PC-3 (cell line): Measurements from ENCODE around the gene LRRTM1. TPM values are rescaled to one million over a fixed set of nuclear protein-coding genes. Genes with fewer than 3 reads are reported as not detected.

Experiments used
- ATAC-seq: fragments of 200-7000 bp; cut with Tn5 transposase; 2 replicates; pipeline ENCODE4 v1.9.1; 2020; ENCODE audit warnings: mild to moderate bottlenecking, moderate library complexity
- BruUV-seq: library from RNA; stranded (reverse); fragments of 400-500 nt; replicated peaks from 2 replicates; lab custom pipeline; 2021; lab: Mats Ljungman, UMichigan
- CTCF ChIA-PET: fragments of 300-600 bp; sonication (Branson Sonifier 250); formaldehyde crosslinking; loops from one replicate; lab custom pipeline; 2022; ENCODE audit warnings: antibody characterized with exemption; lab: Charles Lee
- POLR2A ChIA-PET: fragments of 300-600 bp; sonication (Branson Sonifier 250); formaldehyde crosslinking; loops from one replicate; lab custom pipeline; 2022; ENCODE audit warnings: antibody characterized with exemption; ENCODE audit not compliant: unreplicated experiment; lab: Charles Lee
- DNase-seq: peaks from one replicate; pipeline ENCODE4 v3.0.0-alpha.2; 2015
- H2AFZ ChIP-seq: fragments of 300-600 bp; sonication (generic); 2 replicates; pipeline ENCODE4 v1.6.0; 2016; ENCODE audit warnings: antibody characterized with exemption, low read length
- H3F3A ChIP-seq: fragments of 300-600 bp; sonication (generic); one replicate; pipeline ENCODE4 v1.6.0; 2017; ENCODE audit warnings: antibody characterized with exemption, low read length, control low read depth, mild to moderate bottlenecking; ENCODE audit not compliant: unreplicated experiment
- H3K27ac ChIP-seq: fragments of 300-600 bp; sonication (generic); 2 replicates; pipeline ENCODE4 v1.5.1; 2016; ENCODE audit warnings: mild to moderate bottlenecking, low read length
- H3K27me3 ChIP-seq: fragments of 300-600 bp; sonication (generic); 2 replicates; pipeline ENCODE4 v1.6.1; 2016; ENCODE audit warnings: low read length, mixed read lengths
- H3K36me3 ChIP-seq: fragments of 300-600 bp; sonication (generic); 2 replicates; pipeline ENCODE4 v1.6.1; 2016; ENCODE audit warnings: low read depth, mixed run types, low read length, mixed read lengths
- H3K4me1 ChIP-seq: fragments of 300-600 bp; sonication (generic); 2 replicates; pipeline ENCODE4 v1.5.1; 2016; ENCODE audit warnings: low read length; ENCODE audit not compliant: insufficient read depth
- H3K4me2 ChIP-seq: fragments of 300-600 bp; sonication (generic); 2 replicates; pipeline ENCODE4 v1.6.0; 2016; ENCODE audit warnings: low read length
- H3K4me3 ChIP-seq: fragments of 300-600 bp; sonication (generic); 2 replicates; pipeline ENCODE4 v1.5.1; 2016; ENCODE audit warnings: mild to moderate bottlenecking, low read length, mixed read lengths
- H3K79me2 ChIP-seq: fragments of 300-600 bp; sonication (generic); 2 replicates; pipeline ENCODE4 v1.6.1; 2017; ENCODE audit warnings: low read length, mixed read lengths
- H3K9ac ChIP-seq: fragments of 300-600 bp; sonication (generic); 2 replicates; pipeline ENCODE4 v1.6.0; 2016; ENCODE audit warnings: mild to moderate bottlenecking, low read length
- H3K9me2 ChIP-seq: fragments of 300-600 bp; sonication (generic); replicated peaks from 2 replicates; pipeline ENCODE4 v1.6.1; 2016; ENCODE audit warnings: mixed run types, low read length, mixed read lengths
- H3K9me3 ChIP-seq: fragments of 300-600 bp; sonication (generic); 2 replicates; pipeline ENCODE4 v1.6.1; 2016; ENCODE audit warnings: low read length, mixed read lengths
- H4K20me1 ChIP-seq: fragments of 300-600 bp; sonication (generic); 2 replicates; pipeline ENCODE4 v1.6.1; 2016; ENCODE audit warnings: low read length, mixed read lengths
- EZH2 ChIP-seq: fragments of 300-600 bp; sonication (generic); IDR thresholded peaks from one replicate; pipeline ENCODE4 v1.6.1; 2017; ENCODE audit warnings: antibody characterized with exemption, mild to moderate bottlenecking, low read length; ENCODE audit not compliant: unreplicated experiment
- EZH2phosphoT487 ChIP-seq: fragments of 300-600 bp; sonication (generic); IDR thresholded peaks from 2 replicates; pipeline ENCODE4 v1.6.1; 2018; ENCODE audit warnings: mild to moderate bottlenecking, antibody characterized with exemption, low read length, borderline replicate concordance
- intact Hi-C: fragments of 100-400 bp; cut with micrococcal nuclease; formaldehyde crosslinking; loops from 2 replicates; pipeline ENCODE4 v1.9.0; 2023
- total RNA-seq: library from RNA; depleted of rRNA; stranded (reverse); fragments of >200 nt; gene quantifications from 2 replicates; pipeline ENCODE4 v1.2.3, GENCODE V29; 2014
- TF ChIP-seq, protein P1 (sequence below): fragments of 300-600 bp; sonication (generic); conservative IDR thresholded peaks from 2 replicates; pipeline ENCODE4 v1.5.1; 2017; ENCODE audit warnings: antibody characterized with exemption, low read depth, mild to moderate bottlenecking, low read length

LRRTM1 gene
- total RNA-seq, 1 experiment from 2014 or later, result not detected

DNA sequence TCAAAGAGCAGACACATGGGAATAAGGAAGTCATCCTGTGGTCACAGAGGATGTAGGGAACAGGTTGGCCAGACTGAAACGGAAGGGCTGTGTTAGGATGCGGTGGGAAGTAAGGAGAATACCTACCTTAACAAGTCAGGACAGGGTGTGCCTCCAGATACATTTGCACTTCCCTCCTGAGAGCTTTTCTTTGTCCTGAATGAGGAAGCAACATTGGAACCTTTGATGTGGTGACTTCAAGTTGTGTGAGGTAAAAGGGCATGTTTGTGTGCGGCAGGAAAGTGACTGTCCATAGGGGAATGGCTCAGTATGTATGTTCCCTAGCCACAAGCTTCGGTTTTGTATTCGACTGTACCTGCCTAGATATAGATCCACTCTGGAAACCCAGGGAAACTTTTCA is 24.9 kb upstream of the LRRTM1 start:
- BruUV-seq, result no TSS peak
- no peak for ATAC-seq
- intact Hi-C loops, result no loop called here

DNA sequence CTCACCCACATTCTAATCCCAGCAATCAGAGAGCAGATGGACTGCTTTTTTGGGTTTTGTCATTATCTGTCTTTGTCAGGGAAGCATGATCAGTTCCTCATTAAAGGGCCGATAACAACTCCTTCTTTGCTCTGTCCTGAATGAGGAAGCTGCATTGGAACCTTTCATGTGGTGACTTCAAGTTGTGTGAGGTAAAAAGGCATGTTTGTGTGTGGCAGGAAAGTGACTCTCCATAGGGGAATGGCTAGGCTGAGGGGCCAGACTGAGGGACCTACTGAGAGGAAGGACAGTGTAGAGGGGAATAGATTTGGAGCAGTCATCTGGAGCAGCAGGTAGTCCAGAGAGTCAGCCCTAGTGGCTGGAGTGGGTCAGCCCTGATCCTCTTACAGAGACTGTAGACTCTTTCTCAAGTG is 23.6 kb upstream of the LRRTM1 start:
- Histone ChIP-seq H3K9me2 (no peaks in the 10 kb centered on the region), H4K20me1 (no peaks in the 10 kb centered on the region), H3K9me3 (no peaks in the 10 kb centered on the region), H3K4me3 (no peak overlapping the region), H2AFZ (no peak overlapping the region), H3K79me2 (no peaks in the 10 kb centered on the region), H3F3A (no peaks in the 10 kb centered on the region), H3K36me3 (no peaks in the 10 kb centered on the region), H3K4me1 (no peaks in the 10 kb centered on the region), H3K27ac (no peak overlapping the region), H3K27me3 (peaks cover 16% of the 10 kb centered on the region; the same call in 1 of the 2 replicates), H3K4me2 (no peak overlapping the region), H3K9ac (no peak overlapping the region)
- CTCF ChIA-PET, result no interaction called here
- intact Hi-C loops, result no loop called here
- TF ChIP-seq EZH2phosphoT487, result no peak
- TF ChIP-seq, protein P1, sequence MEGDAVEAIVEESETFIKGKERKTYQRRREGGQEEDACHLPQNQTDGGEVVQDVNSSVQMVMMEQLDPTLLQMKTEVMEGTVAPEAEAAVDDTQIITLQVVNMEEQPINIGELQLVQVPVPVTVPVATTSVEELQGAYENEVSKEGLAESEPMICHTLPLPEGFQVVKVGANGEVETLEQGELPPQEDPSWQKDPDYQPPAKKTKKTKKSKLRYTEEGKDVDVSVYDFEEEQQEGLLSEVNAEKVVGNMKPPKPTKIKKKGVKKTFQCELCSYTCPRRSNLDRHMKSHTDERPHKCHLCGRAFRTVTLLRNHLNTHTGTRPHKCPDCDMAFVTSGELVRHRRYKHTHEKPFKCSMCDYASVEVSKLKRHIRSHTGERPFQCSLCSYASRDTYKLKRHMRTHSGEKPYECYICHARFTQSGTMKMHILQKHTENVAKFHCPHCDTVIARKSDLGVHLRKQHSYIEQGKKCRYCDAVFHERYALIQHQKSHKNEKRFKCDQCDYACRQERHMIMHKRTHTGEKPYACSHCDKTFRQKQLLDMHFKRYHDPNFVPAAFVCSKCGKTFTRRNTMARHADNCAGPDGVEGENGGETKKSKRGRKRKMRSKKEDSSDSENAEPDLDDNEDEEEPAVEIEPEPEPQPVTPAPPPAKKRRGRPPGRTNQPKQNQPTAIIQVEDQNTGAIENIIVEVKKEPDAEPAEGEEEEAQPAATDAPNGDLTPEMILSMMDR, result no peak
- no peak for TF ChIP-seq EZH2
- DNase-seq (no peak), ATAC-seq (no peak)
- POLR2A ChIA-PET, result no interaction called here
- BruUV-seq, result no TSS peak

More for the DNA sequence above, 24.9 kb upstream of the LRRTM1 start:
- H3K9me2 ChIP-seq, result no peaks in the 10 kb centered on the region
- CTCF ChIA-PET, result no interaction called here
- H2AFZ ChIP-seq, result no peak overlapping the region
- no peak for DNase-seq
- TF ChIP-seq EZH2phosphoT487 (no peak), EZH2 (no peak)
- TF ChIP-seq, protein P1, result no peak
- POLR2A ChIA-PET, result no interaction called here
- peaks cover 4% of the 10 kb centered on the region; the same call in 1 of the 2 replicates for H3K27me3 ChIP-seq
- H3K4me3 ChIP-seq, result no peak overlapping the region
- no peaks in the 10 kb centered on the region for H3K4me1 ChIP-seq
- H4K20me1 ChIP-seq, result no peaks in the 10 kb centered on the region
- H3K79me2 ChIP-seq, result no peaks in the 10 kb centered on the region
- H3F3A ChIP-seq, result no peaks in the 10 kb centered on the region
- H3K36me3 ChIP-seq, result no peaks in the 10 kb centered on the region
- H3K27ac ChIP-seq, result no peak overlapping the region
- no peak overlapping the region for H3K9ac ChIP-seq
- H3K9me3 ChIP-seq, result no peaks in the 10 kb centered on the region
- H3K4me2 ChIP-seq, result no peak overlapping the region

DNA sequence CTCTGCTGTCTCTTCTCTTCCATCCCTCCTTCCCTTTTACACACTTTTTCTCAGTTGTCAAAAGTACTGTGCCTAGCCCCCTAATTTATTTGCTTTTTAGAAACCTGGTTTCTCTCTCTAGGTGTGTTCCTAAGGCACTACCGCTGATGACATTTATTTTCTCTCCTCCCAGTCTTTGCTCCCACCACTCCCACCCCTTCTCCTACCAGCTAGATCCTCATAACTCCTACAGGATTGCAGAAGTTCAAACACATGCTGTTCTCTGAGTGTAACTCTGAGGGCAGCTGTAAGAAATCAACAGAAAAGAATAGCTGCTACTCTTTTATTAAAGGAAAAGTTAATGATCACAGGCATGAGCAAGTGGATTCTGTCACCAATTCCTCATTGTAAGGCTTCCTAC is 22.3 kb upstream of the LRRTM1 start:
- BruUV-seq, result no TSS peak
- ChIA-PET POLR2A (no interaction called here), CTCF (no interaction called here)
- Histone ChIP-seq H4K20me1 (no peaks in the 10 kb centered on the region), H3K4me3 (no peak overlapping the region), H3K9me2 (no peaks in the 10 kb centered on the region), H3K36me3 (no peaks in the 10 kb centered on the region), H3K4me1 (no peaks in the 10 kb centered on the region), H3K27me3 (peaks cover 22% of the 10 kb centered on the region; the same call in 1 of the 2 replicates), H3K9ac (no peak overlapping the region), H3K79me2 (no peaks in the 10 kb centered on the region), H2AFZ (no peak overlapping the region), H3K9me3 (no peaks in the 10 kb centered on the region), H3K27ac (no peak overlapping the region), H3F3A (no peaks in the 10 kb centered on the region), H3K4me2 (no peak overlapping the region)
- ATAC-seq (no peak), DNase-seq (no peak)
- TF ChIP-seq, protein P1, result no peak
- no peak for TF ChIP-seq EZH2phosphoT487
- no peak for TF ChIP-seq EZH2
- intact Hi-C loops, result loop anchor here (1.0 kb wide), 1 partner anchor 172 kb away; no protein-coding TSS in a partner anchor
